Endodermal cell (in vitro differentiated cells): ENCODE results near the gene LMCD1. TPM values are rescaled to one million over a fixed set of nuclear protein-coding genes. Genes with fewer than 3 reads are reported as not detected.

Source experiments
- DNase-seq: peaks from one replicate; pipeline ENCODE4 v3.0.0-alpha.2; 2017
- H3K27ac ChIP-seq: 2 replicates; pipeline ENCODE4 v1.5.1; 2013; ENCODE audit warnings: mild to moderate bottlenecking, low read depth, low read length, moderate library complexity
- H3K27me3 ChIP-seq: 2 replicates; pipeline ENCODE4 v1.6.1; 2013; ENCODE audit warnings: mild to moderate bottlenecking, low read length, moderate library complexity; ENCODE audit not compliant: insufficient read depth, control insufficient read depth, poor library complexity, severe bottlenecking
- H3K36me3 ChIP-seq: 2 replicates; pipeline ENCODE4 v1.7.0; 2013; ENCODE audit warnings: mild to moderate bottlenecking, low read length, moderate library complexity; ENCODE audit not compliant: control insufficient read depth, insufficient read depth
- H3K4me1 ChIP-seq: one replicate; pipeline ENCODE4 v1.7.0; 2013; ENCODE audit warnings: low read length; ENCODE audit not compliant: control insufficient read depth, insufficient read depth
- H3K4me3 ChIP-seq: 2 replicates; pipeline ENCODE4 v1.5.1; 2013; ENCODE audit warnings: mild to moderate bottlenecking, low read length, moderate library complexity
- H3K9ac ChIP-seq: 2 replicates; pipeline ENCODE4 v1.6.1; 2013; ENCODE audit warnings: mild to moderate bottlenecking, low read length, moderate library complexity; ENCODE audit not compliant: poor library complexity, severe bottlenecking; ENCODE audit errors: extremely low read depth
- H3K9me3 ChIP-seq: 2 replicates; pipeline ENCODE4 v1.6.1; 2013; ENCODE audit warnings: mild to moderate bottlenecking, low read length, moderate library complexity; ENCODE audit not compliant: control insufficient read depth
- H3K27ac Mint-ChIP-seq: 2 replicates; pipeline ENCODE4 v1.8.0; 2020; ENCODE audit warnings: mixed read lengths
- H3K27me3 Mint-ChIP-seq: 2 replicates; pipeline ENCODE4 v1.8.0; 2021; ENCODE audit warnings: mild to moderate bottlenecking, mixed read lengths; ENCODE audit not compliant: insufficient read depth
- H3K36me3 Mint-ChIP-seq: 2 replicates; pipeline ENCODE4 v1.8.0; 2020; ENCODE audit warnings: low read depth, mixed read lengths
- H3K4me1 Mint-ChIP-seq: 2 replicates; pipeline ENCODE4 v1.8.0; 2020; ENCODE audit warnings: mixed read lengths
- H3K4me3 Mint-ChIP-seq: 2 replicates; pipeline ENCODE4 v1.8.0; 2020; ENCODE audit warnings: mild to moderate bottlenecking, moderate library complexity, mixed read lengths
- H3K9me3 Mint-ChIP-seq: 2 replicates; pipeline ENCODE4 v1.8.0; 2020; ENCODE audit warnings: mild to moderate bottlenecking, mixed read lengths
- WGBS, 2 experiments: methylation state at CpG; one replicate each; pipeline versions ENCODE4 v1.1.5 to v1.1.7; 2013; ENCODE audit warnings: missing lambda C conversion rate in 2 of 2, mixed read lengths in 1 of 2; ENCODE audit not compliant: insufficient coverage in 1 of 2, insufficient read length in 1 of 2; 5-methylcytosine and 5-hydroxymethylcytosine counted together
- total RNA-seq, 2 donors: library from RNA; stranded (reverse); fragmentation: NEBNext Ultra II Directional in 1 of 2; extraction: Animal tissue kit (Norgen Biotek cat#: 25700) in 1 of 2; gene quantifications; 2 replicates in 1 of 2; 3 replicates in 1 of 2; pipeline ENCODE4 v1.2.1, GENCODE V29; 2021
- TF ChIP-seq, protein P1 (sequence below): fragments of 200-600 bp; sonication (generic); conservative IDR thresholded peaks from 2 replicates; pipeline ENCODE4 v1.5.0; 2021; ENCODE audit warnings: antibody characterized with exemption, mild to moderate bottlenecking

LMCD1 gene
- total RNA-seq, 2 donors from 2014 or later: 20.7 to 35.7 TPM

DNA sequence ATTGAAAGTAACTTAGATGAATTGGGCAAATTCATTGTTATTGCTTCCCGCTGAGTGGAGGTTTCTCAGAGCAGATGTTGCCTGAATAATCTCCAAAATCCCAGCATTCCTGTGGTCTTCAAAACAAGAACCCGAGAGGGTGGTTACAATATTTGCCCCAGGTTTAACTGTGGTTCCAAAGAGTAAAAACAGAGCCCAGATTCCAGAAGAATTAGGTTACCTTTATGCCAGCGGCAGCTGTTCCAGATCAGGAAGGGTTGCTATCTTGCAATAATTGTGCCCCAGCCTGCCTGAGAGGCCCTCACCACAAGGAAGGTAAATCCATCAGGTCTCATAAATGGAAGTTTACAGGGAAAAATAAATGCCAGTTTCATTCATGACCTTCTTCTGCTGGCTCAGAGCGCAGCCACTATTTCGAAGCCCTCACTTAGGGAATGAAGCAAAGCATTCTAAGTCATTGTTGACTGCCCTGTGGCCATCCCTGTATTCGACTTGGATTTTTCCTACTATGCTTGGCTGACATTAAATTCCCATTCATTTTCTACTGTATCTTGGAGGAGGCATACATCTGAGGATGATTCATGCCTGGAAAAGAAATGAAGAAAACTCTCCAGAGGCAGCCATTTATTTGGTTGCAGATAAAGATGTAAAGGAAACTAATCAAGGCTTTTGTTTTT, 88.4 kb downstream of the LMCD1 start:
- H3K27me3 Mint-ChIP-seq: peaks cover 2% of the 10 kb centered on the region
- H3K4me3 Mint-ChIP-seq: no peak overlapping the region
- no peaks in the 10 kb centered on the region for H3K4me1 ChIP-seq
- H3K27ac Mint-ChIP-seq: no peak overlapping the region
- no peak overlapping the region for H3K27ac ChIP-seq
- no peak overlapping the region for H3K4me3 ChIP-seq
- H3K9ac ChIP-seq: no peak overlapping the region
- H3K4me1 Mint-ChIP-seq: no peaks in the 10 kb centered on the region
- no peaks in the 10 kb centered on the region for H3K9me3 ChIP-seq
- H3K36me3 ChIP-seq: no peaks in the 10 kb centered on the region
- H3K9me3 Mint-ChIP-seq: no peaks in the 10 kb centered on the region
- no peak for DNase-seq
- H3K27me3 ChIP-seq: no peaks in the 10 kb centered on the region
- TF ChIP-seq, protein P1, sequence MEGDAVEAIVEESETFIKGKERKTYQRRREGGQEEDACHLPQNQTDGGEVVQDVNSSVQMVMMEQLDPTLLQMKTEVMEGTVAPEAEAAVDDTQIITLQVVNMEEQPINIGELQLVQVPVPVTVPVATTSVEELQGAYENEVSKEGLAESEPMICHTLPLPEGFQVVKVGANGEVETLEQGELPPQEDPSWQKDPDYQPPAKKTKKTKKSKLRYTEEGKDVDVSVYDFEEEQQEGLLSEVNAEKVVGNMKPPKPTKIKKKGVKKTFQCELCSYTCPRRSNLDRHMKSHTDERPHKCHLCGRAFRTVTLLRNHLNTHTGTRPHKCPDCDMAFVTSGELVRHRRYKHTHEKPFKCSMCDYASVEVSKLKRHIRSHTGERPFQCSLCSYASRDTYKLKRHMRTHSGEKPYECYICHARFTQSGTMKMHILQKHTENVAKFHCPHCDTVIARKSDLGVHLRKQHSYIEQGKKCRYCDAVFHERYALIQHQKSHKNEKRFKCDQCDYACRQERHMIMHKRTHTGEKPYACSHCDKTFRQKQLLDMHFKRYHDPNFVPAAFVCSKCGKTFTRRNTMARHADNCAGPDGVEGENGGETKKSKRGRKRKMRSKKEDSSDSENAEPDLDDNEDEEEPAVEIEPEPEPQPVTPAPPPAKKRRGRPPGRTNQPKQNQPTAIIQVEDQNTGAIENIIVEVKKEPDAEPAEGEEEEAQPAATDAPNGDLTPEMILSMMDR: no peak
- 91 to 96% methylated on average over 5 to 6 of the region's 6 CpGs for WGBS, 2 experiments
- no peaks in the 10 kb centered on the region for H3K36me3 Mint-ChIP-seq

DNA sequence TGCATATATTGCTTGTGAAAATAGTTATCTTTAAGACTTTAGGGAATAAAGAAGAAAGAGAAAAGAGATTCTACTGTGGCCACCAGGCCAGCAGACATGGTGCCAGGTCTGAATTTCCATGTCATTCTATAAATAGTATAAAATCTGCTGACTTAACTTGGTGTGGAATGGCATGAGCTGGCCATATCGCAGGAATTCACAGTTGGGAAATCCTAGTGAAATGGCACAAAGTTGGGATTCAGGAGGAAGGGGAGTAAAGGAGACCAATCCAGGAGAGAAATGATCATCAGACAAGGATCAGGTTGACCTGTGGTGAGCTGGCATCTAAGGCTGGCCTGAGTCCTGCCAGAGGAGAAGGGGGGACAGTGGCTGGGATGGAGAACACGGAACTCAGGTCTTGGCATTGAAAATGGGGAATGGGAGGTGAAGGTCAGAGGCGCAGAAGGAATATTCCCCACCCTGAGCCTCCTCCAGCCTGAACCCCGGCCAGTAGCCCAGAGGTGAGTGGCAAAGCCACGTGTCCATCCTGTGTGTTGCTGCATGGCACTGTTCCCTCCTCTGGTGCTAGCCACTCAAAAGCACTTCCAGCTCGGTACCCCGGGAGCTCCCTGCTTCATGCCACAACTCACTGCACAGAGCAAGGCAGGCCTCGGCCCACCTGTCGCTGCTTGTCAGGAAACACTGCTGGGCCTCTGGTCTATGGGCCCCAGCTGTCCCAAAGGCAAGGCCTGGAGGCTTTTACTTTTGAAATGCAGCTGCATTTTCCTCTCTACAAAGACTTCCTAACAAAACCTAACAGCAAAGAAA, 91.6 kb downstream of the LMCD1 start:
- no peak overlapping the region for H3K4me3 ChIP-seq
- H3K9me3 ChIP-seq: no peaks in the 10 kb centered on the region
- no peak overlapping the region for H3K27ac ChIP-seq
- H3K27me3 ChIP-seq: no peaks in the 10 kb centered on the region
- H3K9ac ChIP-seq: no peak overlapping the region
- Mint-ChIP-seq H3K27ac (no peak overlapping the region), H3K4me3 (no peak overlapping the region), H3K9me3 (no peaks in the 10 kb centered on the region), H3K4me1 (no peaks in the 10 kb centered on the region), H3K36me3 (no peaks in the 10 kb centered on the region), H3K27me3 (peaks cover 2% of the 10 kb centered on the region)
- no peaks in the 10 kb centered on the region for H3K4me1 ChIP-seq
- no peaks in the 10 kb centered on the region for H3K36me3 ChIP-seq
- WGBS, 2 experiments: 90 to 97% methylated on average over 5 to 9 of the region's 9 CpGs
- no peak for DNase-seq
- TF ChIP-seq, protein P1: no peak

GRCh38 chr3:8595252-8595651, 93.6 kb downstream of the LMCD1 start:
- no peak overlapping the region for H3K4me3 Mint-ChIP-seq
- Histone ChIP-seq H3K27ac (no peak overlapping the region), H3K4me1 (no peaks in the 10 kb centered on the region), H3K9me3 (no peaks in the 10 kb centered on the region), H3K9ac (no peak overlapping the region), H3K4me3 (no peak overlapping the region), H3K27me3 (no peaks in the 10 kb centered on the region), H3K36me3 (no peaks in the 10 kb centered on the region)
- H3K9me3 Mint-ChIP-seq: no peaks in the 10 kb centered on the region
- no peaks in the 10 kb centered on the region for H3K4me1 Mint-ChIP-seq
- no peak overlapping the region for H3K27ac Mint-ChIP-seq
- H3K27me3 Mint-ChIP-seq: peaks cover 2% of the 10 kb centered on the region
- no peak for DNase-seq
- H3K36me3 Mint-ChIP-seq: no peaks in the 10 kb centered on the region
- TF ChIP-seq, protein P1: no peak
- WGBS, 2 experiments: 60 to 71% methylated on average over 1 to 3 of the region's 3 CpGs
